HepG2 (cell line): Measurements from ENCODE around the gene FANCD2. TPM values are rescaled to one million over a fixed set of nuclear protein-coding genes. Genes with fewer than 3 reads are reported as not detected.

Experiments
- AKAP8 ChIP-seq: sonication (generic); formaldehyde crosslinking; IDR thresholded peaks from 2 replicates; pipeline ENCODE4 v1.5.1; 2020; ENCODE audit warnings: mild to moderate bottlenecking, missing genetic modification reagents
- GRHL1 ChIP-seq: sonication (generic); formaldehyde crosslinking; conservative IDR thresholded peaks from 2 replicates; pipeline ENCODE4 v1.8.0; 2022; ENCODE audit warnings: missing genetic modification reagents
- HOXD1 ChIP-seq: sonication (generic); formaldehyde crosslinking; IDR thresholded peaks from 2 replicates; pipeline ENCODE4 v1.5.0; 2020; ENCODE audit warnings: missing genetic modification reagents
- KDM6A ChIP-seq: IDR thresholded peaks from 2 replicates; pipeline ENCODE4 v1.6.1; 2016; ENCODE audit warnings: low read depth
- MEIS1 ChIP-seq: sonication (generic); formaldehyde crosslinking; IDR thresholded peaks from 2 replicates; pipeline ENCODE4 v1.9.0; 2021; ENCODE audit warnings: mild to moderate bottlenecking, missing genetic modification reagents, moderate library complexity, borderline replicate concordance
- MIXL1 ChIP-seq: IDR thresholded peaks from 2 replicates; pipeline ENCODE4 v1.6.1; 2016
- MYC ChIP-seq: sonication (generic); formaldehyde crosslinking; IDR thresholded peaks from 2 replicates; pipeline ENCODE4 v1.9.0; 2021; ENCODE audit warnings: missing genetic modification reagents, borderline replicate concordance
- NCOA2 ChIP-seq: sonication (generic); formaldehyde crosslinking; IDR thresholded peaks from 2 replicates; pipeline ENCODE4 v1.8.0; 2022; ENCODE audit warnings: inconsistent platforms
- POLR2A ChIP-seq, 2 experiments: IDR thresholded peaks; 2 replicates each; pipeline ENCODE4 v1.6.1; 2011; ENCODE audit warnings: low read depth in 2 of 2, low read length in 2 of 2, mild to moderate bottlenecking in 1 of 2, moderate library complexity in 1 of 2; ENCODE audit not compliant: insufficient read depth in 1 of 2
- SOX5 ChIP-seq: IDR thresholded peaks from 2 replicates; pipeline ENCODE4 v1.6.1; 2016; ENCODE audit warnings: borderline replicate concordance
- ZBTB44 ChIP-seq: sonication (generic); formaldehyde crosslinking; IDR thresholded peaks from 2 replicates; pipeline ENCODE4 v1.4.0; 2020; ENCODE audit warnings: missing genetic modification reagents
- ZKSCAN8 ChIP-seq: IDR thresholded peaks from 2 replicates; pipeline ENCODE4 v1.6.1; 2016; ENCODE audit warnings: borderline replicate concordance, missing genetic modification reagents, missing compliant biosample characterization
- ZNF230 ChIP-seq: sonication (generic); formaldehyde crosslinking; IDR thresholded peaks from 2 replicates; pipeline ENCODE4 v1.4.0; 2020; ENCODE audit warnings: mild to moderate bottlenecking, missing genetic modification reagents
- ZNF543 ChIP-seq: sonication (generic); formaldehyde crosslinking; IDR thresholded peaks from 2 replicates; pipeline ENCODE4 v1.4.0; 2020; ENCODE audit warnings: mild to moderate bottlenecking, missing genetic modification reagents
- ZNF547 ChIP-seq: sonication (generic); formaldehyde crosslinking; IDR thresholded peaks from 2 replicates; pipeline ENCODE4 v1.5.1; 2020; ENCODE audit warnings: mild to moderate bottlenecking, missing genetic modification reagents
- ZNF558 ChIP-seq: sonication (generic); formaldehyde crosslinking; IDR thresholded peaks from 2 replicates; pipeline ENCODE4 v1.9.0; 2022; ENCODE audit warnings: mild to moderate bottlenecking, missing genetic modification reagents, borderline replicate concordance
- ZNF670 ChIP-seq: sonication (generic); formaldehyde crosslinking; IDR thresholded peaks from 2 replicates; pipeline ENCODE4 v1.8.0; 2022; ENCODE audit warnings: mild to moderate bottlenecking, missing genetic modification reagents, borderline replicate concordance
- ZNF775 ChIP-seq: sonication (generic); formaldehyde crosslinking; IDR thresholded peaks from 2 replicates; pipeline ENCODE4 v1.4.0; 2020; ENCODE audit warnings: missing genetic modification reagents, mild to moderate bottlenecking, moderate library complexity, borderline replicate concordance
- ZXDC ChIP-seq: sonication (generic); formaldehyde crosslinking; IDR thresholded peaks from 2 replicates; pipeline ENCODE4 v1.5.0; 2020; ENCODE audit warnings: mild to moderate bottlenecking, missing genetic modification reagents
- ZZZ3 ChIP-seq: sonication (generic); formaldehyde crosslinking; IDR thresholded peaks from 2 replicates; pipeline ENCODE4 v1.4.0; 2020; ENCODE audit warnings: missing genetic modification reagents, mild to moderate bottlenecking, borderline replicate concordance
- polyA plus RNA-seq, 8 experiments: library from polyadenylated mRNA; depleted of rRNA in 3 of 8; stranded (reverse) in 7 of 8; unstranded in 1 of 8; fragments of >200 nt; fragmentation: Illumina TruSeq in 4 of 8; extraction: Trizol in 4 of 8; gene quantifications; 2 replicates each; pipeline versions ENCODE4 v1.2.1 to v1.2.3, GENCODE V29; 2011 to 2016; ENCODE audit warnings: low read depth in 4 of 8, missing spikeins in 1 of 8, mixed read lengths in 1 of 8; ENCODE audit not compliant: insufficient read depth in 1 of 8
- total RNA-seq, 5 experiments: library from RNA; depleted of rRNA; stranded (reverse); fragments of >200 nt; fragmentation: Illumina TruSeq; extraction: Trizol; gene quantifications; 2 replicates each; pipeline ENCODE4 v1.2.3, GENCODE V29; 2016; ENCODE audit warnings: low read depth in 1 of 5

The FANCD2 gene
- total and polyA plus RNA-seq, 2 of the 13 experiments (the other 11 are each of a cell fraction or from before 2014, with no cell fraction given): 10.1 to 42.0 TPM

- peak; percentile 81; the same call in 1 of the 2 replicates for TF ChIP-seq ZXDC
- TF ChIP-seq ZNF775: no peak; the same call in 1 of the 2 replicates
- peak; percentile 50; the same call in 1 of the 2 replicates for TF ChIP-seq NCOA2
- no peak for TF ChIP-seq GRHL1 (CRISPR knock-in tag)
- no peak; the same call in 1 of the 2 replicates for TF ChIP-seq ZNF670 (CRISPR knock-in tag)
- peak; percentile 78; the same call in 1 of the 2 replicates for TF ChIP-seq MYC (CRISPR knock-in tag)
- no peak for TF ChIP-seq ZNF558 (CRISPR knock-in tag)
- TF ChIP-seq MIXL1 (CRISPR knock-in tag): peak; percentile 76; the same call in 1 of the 2 replicates
- peak; percentile 89; the same call in 1 of the 2 replicates for TF ChIP-seq ZNF230 (CRISPR knock-in tag)
- peak; percentile 95 for TF ChIP-seq ZZZ3 (CRISPR knock-in tag)
- peak; percentile 64; the same call in 1 of the 2 replicates for TF ChIP-seq SOX5 (CRISPR knock-in tag)
- peak; percentile 92 for TF ChIP-seq ZNF543 (CRISPR knock-in tag)
- no peak for TF ChIP-seq KDM6A
- TF ChIP-seq ZKSCAN8 (CRISPR knock-in tag): peak; percentile 78; the same call in 1 of the 2 replicates
- TF ChIP-seq HOXD1 (CRISPR knock-in tag): peak; percentile 77
- TF ChIP-seq AKAP8 (CRISPR knock-in tag): no peak
- peak; percentile 85; the same call in 1 of the 2 replicates for TF ChIP-seq MEIS1 (CRISPR knock-in tag)
- TF ChIP-seq ZBTB44 (CRISPR knock-in tag): no peak
- TF ChIP-seq ZNF547 (CRISPR knock-in tag): no peak; the same call in 1 of the 2 replicates
- peak; percentile 75 to 86 for TF ChIP-seq POLR2A (IDR thresholded peaks at IDR 0.05; ENCODE audit: insufficient read depth in 1 of 2, low read depth in 2 of 2, low read length in 2 of 2)
Observed at GRCh38 chr3:10026084-10026890, at the start of gene FANCD2 (continued).
